HL-60/S4 treated with retinoic acid at 250 ng/mL for 4 days and 3 days (cell line): ENCODE results near the gene IL12RB1.

Source experiments
- in situ Hi-C: fragments of 300-500 bp; cut with MboI; formaldehyde crosslinking; loops from 2 replicates; pipeline ENCODE4 v1.7.0; 2022; ENCODE audit warnings: low sequenced_read_pairs

IL12RB1 gene

GRCh38 chr19:18086590-18087138 is at the start of gene IL12RB1:
Gene IL12RB1, minus strand, starts transcription at chr19:18086934. Its CDS starts 111 bp downstream, at chr19:18086823.
- in situ Hi-C loops, result no loop called here

DNA sequence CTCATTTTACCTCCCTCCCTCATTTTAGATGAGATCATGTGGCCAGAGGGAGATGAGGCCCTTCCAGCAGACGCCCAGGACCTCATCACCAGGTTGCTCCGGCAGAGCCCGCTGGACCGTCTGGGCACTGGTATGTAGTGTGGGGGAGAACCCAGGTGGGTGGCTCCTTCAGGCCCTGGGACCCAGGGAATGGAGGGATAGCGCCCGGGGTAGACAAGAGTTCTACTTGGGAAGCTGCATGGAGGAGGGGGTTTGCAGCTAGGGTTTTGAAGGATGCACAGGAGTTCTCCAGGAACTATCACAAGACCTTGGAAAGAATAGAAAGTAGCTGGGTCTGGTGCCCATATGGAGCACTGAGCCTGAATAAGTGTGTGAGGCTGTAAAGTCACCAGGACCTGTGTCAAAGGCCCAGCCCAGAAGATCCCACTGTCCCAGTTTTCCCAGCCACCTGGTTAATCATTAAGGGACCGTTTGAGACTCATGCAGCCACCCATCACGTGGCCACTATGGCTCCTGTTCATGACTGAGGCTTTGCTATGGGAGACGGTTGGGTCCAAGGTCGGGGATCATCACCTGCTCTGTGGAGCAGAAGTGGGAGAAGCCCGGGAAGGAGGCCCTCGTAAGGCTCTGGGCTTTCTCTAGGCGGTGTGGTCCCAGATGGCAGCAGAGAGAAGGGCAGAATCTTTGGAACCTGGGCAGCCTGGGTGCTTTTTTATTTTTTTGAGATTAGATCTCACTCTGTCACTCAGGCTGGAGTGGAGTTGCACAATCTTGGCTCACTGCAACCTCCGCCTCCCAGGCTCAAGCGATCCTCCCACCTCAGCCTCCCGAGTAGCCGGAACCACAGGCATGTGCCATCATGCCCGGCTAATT is 49.2 kb upstream of the IL12RB1 start:
- in situ Hi-C loops, result no loop called here

DNA sequence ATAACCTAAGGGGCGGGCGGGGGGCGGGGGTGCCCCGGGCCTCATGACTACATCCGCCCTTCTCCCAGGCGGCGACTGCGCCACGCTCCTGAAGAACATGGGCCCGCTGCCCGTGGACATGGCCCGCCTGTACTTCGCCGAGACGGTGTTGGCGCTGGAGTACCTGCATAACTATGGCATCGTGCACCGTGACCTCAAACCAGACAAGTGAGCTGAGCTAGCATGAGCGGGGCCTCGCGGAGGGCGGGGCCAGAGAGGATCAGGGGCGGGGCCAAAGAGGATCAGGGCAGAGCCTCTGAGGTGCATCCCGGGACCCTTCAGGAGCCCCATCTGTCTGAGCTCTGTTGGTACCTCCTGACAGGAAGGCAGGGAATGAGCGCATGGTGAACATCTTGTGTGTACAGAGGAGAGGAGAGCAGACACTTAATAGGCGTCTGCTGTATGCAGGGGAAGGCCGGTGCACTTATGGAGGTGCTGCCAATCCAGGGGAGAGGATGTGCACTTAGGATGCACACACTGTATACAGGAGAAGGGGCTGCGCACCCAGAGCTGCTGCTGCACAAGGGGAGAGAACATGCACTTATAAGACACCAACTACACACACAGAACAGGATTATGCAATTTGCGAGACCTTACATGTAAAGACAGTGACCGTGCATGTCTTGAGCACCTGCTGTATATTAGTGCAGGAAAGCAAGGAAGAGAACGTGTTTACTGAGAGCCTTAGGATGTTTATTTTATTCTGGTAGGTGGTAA is 45.3 kb upstream of the IL12RB1 start:
- in situ Hi-C loops, result no loop called here

- in situ Hi-C loops, result no loop called here
Observed at GRCh38 chr19:18130523-18131242, 43.9 kb upstream of the IL12RB1 start.

- in situ Hi-C loops, result no loop called here
Observed at GRCh38 chr19:18128805-18129204, 42.1 kb upstream of the IL12RB1 start.

- in situ Hi-C loops, result no loop called here
Observed at GRCh38 chr19:18128044-18128443, 41.3 kb upstream of the IL12RB1 start.

GRCh38 chr19:18126097-18126496 is 39.4 kb upstream of the IL12RB1 start:
- in situ Hi-C loops, result no loop called here

GRCh38 chr19:18123819-18124218 is 37.1 kb upstream of the IL12RB1 start:
- in situ Hi-C loops, result no loop called here

DNA sequence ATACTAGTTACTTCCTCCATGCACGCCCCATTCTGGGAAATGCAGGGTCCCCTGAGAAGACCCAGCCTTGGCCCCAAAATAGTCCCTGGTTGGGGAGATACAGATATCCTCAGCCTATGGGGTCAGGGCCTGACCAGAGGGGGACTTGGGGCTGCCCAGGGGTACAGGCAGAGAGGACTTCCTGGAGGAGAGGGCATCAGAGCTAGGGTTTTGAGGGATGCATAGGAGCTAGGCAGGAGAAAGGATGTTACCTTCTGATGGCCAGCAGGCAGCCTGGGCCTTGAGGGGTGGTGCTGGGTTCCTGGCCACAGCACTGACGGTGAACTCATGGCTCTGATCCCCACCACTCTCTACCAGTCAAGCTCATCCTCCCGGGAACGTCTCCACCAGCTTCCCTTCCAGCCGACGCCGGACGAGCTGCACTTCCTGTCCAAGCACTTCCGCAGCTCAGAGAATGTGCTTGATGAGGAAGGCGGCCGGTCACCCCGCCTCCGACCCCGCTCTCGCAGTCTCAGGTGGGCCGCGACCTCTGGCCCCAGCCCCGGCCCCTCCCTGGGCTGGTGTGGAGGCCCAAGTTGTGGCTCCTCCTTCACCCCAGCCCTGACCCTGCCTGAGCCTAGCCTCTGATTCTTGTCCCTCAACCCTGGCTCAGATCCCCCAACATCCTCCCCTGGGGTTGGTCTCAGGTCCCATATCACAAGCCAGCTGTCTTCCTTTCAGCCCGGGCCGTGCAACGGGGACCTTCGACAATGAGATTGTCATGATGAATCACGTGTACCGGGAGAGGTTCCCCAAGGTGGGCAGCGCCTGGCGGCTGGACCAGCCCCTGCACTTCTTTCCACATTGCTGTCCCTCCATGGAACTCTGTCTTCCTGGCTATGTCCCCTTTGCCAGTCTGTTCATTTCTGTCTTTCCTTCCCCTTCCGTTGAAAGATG is 36.4 kb upstream of the IL12RB1 start:
- in situ Hi-C loops, result no loop called here

GRCh38 chr19:18122424-18122823 is 35.7 kb upstream of the IL12RB1 start:
- in situ Hi-C loops, result no loop called here

- in situ Hi-C loops, result no loop called here
Observed at GRCh38 chr19:18121166-18121565, 34.4 kb upstream of the IL12RB1 start.

- in situ Hi-C loops, result no loop called here
Observed at GRCh38 chr19:18120127-18120526, 33.4 kb upstream of the IL12RB1 start.

- in situ Hi-C loops, result no loop called here
Observed at GRCh38 chr19:18119717-18120105, 33.0 kb upstream of the IL12RB1 start.

GRCh38 chr19:18119013-18119716 is 32.4 kb upstream of the IL12RB1 start:
- in situ Hi-C loops, result no loop called here

DNA sequence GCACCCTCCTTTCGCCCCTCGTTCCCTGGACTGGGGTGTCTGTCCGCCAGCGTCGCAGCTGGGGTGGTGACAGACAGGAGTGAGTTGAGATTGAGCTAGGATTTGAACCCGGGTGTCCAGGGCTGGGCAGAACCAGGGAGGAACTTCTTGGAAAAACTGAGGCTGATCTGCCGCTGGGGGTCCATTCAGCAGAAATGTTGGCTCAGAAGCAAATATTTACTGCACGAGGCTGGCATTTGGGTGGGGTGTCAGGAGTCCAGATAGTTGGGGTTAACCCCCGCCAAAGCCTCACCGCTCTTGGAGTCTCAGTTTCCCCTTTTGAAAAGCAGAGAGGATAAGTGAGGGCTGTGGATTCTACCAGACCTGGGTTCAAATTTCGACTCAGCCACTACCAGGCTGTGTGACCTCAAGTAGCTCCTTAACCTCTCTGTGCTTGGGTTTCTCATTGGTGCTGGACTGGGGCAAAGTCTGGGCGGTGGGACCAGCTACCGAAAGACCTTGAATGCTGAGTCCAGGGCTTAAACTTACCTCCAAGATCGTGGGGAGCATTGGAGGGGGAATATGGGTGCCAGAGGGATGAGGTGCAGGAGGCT is 31.8 kb upstream of the IL12RB1 start:
- in situ Hi-C loops, result no loop called here

DNA sequence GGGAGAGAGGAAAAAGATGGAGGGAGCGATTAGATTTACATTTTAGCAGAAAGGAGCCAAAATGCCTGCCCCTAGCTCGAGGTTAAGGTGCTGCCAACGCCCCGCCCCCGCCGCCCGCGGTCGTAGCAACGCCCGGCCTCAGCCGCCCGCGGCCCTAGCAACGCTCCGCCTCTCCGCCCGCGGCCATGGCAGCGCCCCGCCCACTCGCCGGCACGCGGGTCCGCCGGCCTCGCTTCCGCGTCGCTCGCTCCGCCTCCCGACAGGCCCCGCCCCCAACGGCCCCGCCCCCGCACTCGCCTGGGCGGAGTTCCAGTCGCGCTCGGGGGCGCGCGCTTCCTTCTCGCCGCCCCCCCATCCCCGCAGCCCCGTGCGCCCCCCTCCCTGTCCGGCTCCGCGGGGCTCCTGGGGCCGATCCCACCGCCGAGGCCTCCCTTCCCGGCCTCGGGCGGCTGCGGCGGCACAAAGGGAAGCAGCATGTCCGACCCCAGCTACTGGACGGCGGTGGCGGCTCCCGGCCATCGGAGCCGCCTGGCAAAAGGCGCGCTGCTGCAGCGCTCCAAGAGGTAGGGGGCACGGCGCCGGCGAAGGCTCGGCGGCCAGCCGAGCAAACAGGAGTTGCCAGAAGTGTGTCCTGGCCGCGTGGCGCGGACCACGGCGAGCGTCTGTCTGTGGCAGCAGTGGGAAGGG is 31.1 kb upstream of the IL12RB1 start:
- in situ Hi-C loops, result no loop called here

DNA sequence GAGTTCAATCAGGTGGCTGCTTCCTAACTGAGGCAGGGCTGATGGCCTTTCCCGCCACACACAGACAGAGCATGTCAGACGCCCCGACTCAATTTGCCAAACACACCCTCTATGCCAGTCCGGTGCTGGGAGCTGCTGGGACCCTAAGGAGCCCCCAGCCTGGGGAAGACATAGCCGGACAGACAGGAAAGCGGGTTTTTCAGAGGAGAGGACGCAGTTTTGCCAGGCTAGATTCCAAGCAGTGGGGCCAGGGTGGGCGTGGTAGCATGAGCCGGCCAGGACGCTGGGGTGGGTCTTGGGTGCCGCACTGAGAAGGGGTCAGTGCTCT is 30.6 kb upstream of the IL12RB1 start:
- in situ Hi-C loops, result no loop called here

DNA sequence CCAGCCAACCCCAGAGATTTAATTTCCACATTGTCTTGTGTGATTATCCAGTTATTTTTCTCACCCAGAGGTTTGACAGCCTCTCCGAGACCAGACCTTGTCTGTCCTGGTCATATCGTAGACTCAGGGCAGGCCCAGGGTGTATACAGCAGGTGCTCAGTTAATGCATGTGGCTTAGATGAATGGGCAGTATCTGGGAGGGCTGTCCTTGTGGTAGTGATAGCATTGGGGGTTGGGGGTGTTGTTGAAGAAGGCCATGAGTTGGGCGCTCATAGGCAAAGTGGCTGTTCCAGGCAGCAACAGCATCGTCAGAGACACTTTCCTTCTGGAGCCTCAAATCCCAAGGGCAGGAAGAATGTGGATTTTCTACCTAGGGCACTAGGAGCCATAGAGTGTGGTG is 27.7 kb upstream of the IL12RB1 start:
- in situ Hi-C loops, result no loop called here

DNA sequence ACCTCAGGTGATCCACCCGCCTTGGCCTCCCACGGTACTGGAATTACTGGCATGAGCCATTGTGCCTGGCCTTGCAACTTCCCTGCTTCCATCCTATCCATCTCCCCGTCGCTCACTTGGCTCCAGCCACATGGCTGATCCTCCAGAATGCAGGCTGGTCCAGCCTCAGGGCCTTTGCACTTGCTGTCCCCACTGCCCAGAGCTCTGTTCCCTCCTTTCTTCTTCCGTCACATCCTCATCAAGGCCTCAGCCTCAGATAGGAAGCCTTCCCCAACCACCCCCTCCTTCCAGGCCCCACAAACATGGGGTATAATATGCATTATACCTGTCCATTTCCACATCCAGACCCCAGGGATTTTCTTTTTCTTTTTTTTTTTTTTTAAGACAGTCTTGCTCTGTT is 27.1 kb upstream of the IL12RB1 start:
- in situ Hi-C loops, result no loop called here
